Heart left ventricle (tissue), 13 donors: ENCODE measurements around the gene ASL.

ENCODE experiments used
- POLR2A ChIP-seq, 2 donors: fragments of 450-650 bp; IDR thresholded peaks; one replicate each; pipeline ENCODE4 v1.6.1; 2017; ENCODE audit warnings: antibody characterized with exemption in 2 of 2, mild to moderate bottlenecking in 2 of 2, moderate library complexity in 2 of 2
- TF ChIP-seq, protein P1 (sequence below), 12 donors: fragments of 200-600 bp; sonication (generic) in 4 of 12; IDR thresholded peaks; one replicate each; pipeline versions ENCODE4 v1.5.0 to v1.8.0; 2018 to 2022; ENCODE audit warnings: antibody characterized with exemption in 12 of 12, mild to moderate bottlenecking in 5 of 12
- donor health status: ischemic (EF 13 %, LVEDD 7.1; RV severe dilation, severe dysfunction).
- donor health status: DM: no; HTN: yes; CAD: no.
- donor health status: DM: no; HTN: no; CAD: no.
- donor health status: ischemic (EF 25% LVEDD 6.9; RV normal size, moderate dysfunction).
- donor health status: ischemic (EF 25% LVEDD 5.7; RV mildly dilated, moderate dysfunction).
- donor health status: ischemic (EF 35%, LVEDD 5.7; RV mildly dilated, moderate dysfunction).
- donor health status: nonischemic (EF 11% LVEDD 7.7; RV severe dilation, severe dysfunction).
- donor health status: DM: yes; HTN: yes; CAD: no.
- donor health status: PGD.
- donor health status: ischemic (EF 29% LVEDD 5.4; RV normal size, mild dysfunction).
- donor health status: nonischemic (EF 23%, LVEDD 6.1; RV moderate dilation, normal function).

GRCh38 chr7:66092654-66093053, 17.0 kb downstream of the ASL start:
- TF ChIP-seq, protein P1, sequence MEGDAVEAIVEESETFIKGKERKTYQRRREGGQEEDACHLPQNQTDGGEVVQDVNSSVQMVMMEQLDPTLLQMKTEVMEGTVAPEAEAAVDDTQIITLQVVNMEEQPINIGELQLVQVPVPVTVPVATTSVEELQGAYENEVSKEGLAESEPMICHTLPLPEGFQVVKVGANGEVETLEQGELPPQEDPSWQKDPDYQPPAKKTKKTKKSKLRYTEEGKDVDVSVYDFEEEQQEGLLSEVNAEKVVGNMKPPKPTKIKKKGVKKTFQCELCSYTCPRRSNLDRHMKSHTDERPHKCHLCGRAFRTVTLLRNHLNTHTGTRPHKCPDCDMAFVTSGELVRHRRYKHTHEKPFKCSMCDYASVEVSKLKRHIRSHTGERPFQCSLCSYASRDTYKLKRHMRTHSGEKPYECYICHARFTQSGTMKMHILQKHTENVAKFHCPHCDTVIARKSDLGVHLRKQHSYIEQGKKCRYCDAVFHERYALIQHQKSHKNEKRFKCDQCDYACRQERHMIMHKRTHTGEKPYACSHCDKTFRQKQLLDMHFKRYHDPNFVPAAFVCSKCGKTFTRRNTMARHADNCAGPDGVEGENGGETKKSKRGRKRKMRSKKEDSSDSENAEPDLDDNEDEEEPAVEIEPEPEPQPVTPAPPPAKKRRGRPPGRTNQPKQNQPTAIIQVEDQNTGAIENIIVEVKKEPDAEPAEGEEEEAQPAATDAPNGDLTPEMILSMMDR (IDR thresholded peaks at IDR 0.05): no peak
- TF ChIP-seq POLR2A (IDR thresholded peaks at IDR 0.05): no peak
